ENCODE data around the gene IL22RA1.

The IL22RA1 gene

DNA sequence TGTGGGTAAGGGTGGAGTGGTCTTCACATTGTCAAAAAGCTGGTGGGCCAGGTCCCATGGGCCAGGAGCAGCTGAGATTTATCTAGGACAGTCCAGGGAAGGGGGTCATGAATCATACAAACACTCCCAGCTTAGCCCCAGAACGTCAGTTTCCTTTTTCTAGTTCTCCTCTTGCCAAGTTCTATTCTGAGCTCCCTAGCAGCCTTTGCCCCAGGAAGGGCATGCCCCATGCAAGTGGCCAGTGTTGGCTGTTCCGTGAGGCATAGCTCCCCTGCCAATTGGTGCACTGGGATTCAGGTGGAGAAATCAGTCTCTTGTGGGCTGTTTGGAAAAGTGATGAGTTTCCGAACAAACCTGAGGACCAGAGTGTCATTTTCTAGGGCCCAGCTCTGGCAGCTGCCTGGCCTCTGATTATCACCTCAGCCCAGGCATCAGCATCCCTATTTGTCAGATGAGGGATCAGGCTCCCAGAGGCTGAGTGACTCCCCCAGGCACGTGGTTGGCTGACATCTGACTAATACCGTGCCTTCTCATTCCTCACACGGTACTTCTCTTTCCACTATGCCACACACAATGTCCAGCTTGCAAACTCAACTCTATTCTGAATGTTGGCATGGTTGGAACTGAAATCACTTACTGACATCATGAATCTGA is 16.8 kb downstream of the IL22RA1 start:
- peaks cover 2% of the 10 kb centered on the region for H3K36me3 ChIP-seq (ENCODE audit: control insufficient read depth, insufficient read depth, low read length)
- H3K4me3 ChIP-seq (ENCODE audit: low read length), result no peak overlapping the region
- H3K27ac ChIP-seq (ENCODE audit: low read depth, low read length), result no peak overlapping the region
- H3K9ac ChIP-seq (ENCODE audit: low read length), result no peak overlapping the region
- H3K4me1 ChIP-seq (ENCODE audit: control insufficient read depth, insufficient read depth, low read length), result no peaks in the 10 kb centered on the region
- no peaks in the 10 kb centered on the region for H3K27me3 ChIP-seq (ENCODE audit: control insufficient read depth, insufficient read depth, low read length)

DNA sequence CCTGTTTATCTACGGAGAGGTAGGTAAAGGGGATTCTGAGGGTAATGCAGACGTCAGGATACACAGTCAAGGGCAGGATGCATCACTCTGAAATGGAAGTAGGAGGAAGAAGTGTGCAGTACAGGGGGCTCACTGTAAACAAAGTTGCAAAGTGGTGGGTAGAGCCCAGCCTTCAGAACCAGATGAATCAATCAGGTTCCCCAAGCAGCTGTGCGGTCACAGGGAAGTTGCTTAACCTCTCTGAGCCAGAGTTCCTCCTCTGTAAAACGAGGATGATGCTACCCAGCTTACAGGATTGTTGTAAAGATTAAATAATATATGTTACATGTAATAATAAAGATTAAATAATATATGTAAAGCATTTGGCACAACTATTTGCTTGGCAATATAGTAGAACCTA is 17.5 kb downstream of the IL22RA1 start:
- Histone ChIP-seq H3K4me3 (ENCODE audit: low read length) (no peak overlapping the region), H3K27ac (ENCODE audit: low read depth, low read length) (no peak overlapping the region), H3K9ac (ENCODE audit: low read length) (no peak overlapping the region), H3K27me3 (ENCODE audit: control insufficient read depth, insufficient read depth, low read length) (no peaks in the 10 kb centered on the region), H3K4me1 (ENCODE audit: control insufficient read depth, insufficient read depth, low read length) (no peaks in the 10 kb centered on the region), H3K36me3 (ENCODE audit: control insufficient read depth, insufficient read depth, low read length) (peaks cover 2% of the 10 kb centered on the region)

DNA sequence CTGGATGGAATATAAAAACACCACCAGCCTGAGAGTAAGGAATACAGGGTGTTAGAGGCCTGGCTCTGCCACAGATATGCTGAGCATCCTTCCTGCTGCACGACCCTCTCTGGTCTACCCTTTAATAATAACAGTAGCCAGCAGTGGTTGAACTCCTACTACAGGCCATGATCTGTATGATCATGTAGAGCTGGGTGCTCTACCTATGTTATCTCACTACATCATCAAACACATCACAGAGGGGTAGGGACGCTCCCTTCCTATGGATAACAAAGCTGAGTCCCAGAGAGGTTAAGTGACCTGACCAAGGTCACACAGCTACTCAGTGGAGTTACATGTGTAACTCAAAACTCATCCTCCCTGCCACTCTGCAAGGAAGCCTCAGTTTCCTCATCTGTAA is 18.0 kb downstream of the IL22RA1 start:
- Histone ChIP-seq H3K27me3 (ENCODE audit: control insufficient read depth, insufficient read depth, low read length) (no peaks in the 10 kb centered on the region), H3K36me3 (ENCODE audit: control insufficient read depth, insufficient read depth, low read length) (peaks cover 2% of the 10 kb centered on the region), H3K4me3 (ENCODE audit: low read length) (no peak overlapping the region), H3K4me1 (ENCODE audit: control insufficient read depth, insufficient read depth, low read length) (peaks cover 3% of the 10 kb centered on the region), H3K27ac (ENCODE audit: low read depth, low read length) (no peak overlapping the region), H3K9ac (ENCODE audit: low read length) (no peak overlapping the region)

DNA sequence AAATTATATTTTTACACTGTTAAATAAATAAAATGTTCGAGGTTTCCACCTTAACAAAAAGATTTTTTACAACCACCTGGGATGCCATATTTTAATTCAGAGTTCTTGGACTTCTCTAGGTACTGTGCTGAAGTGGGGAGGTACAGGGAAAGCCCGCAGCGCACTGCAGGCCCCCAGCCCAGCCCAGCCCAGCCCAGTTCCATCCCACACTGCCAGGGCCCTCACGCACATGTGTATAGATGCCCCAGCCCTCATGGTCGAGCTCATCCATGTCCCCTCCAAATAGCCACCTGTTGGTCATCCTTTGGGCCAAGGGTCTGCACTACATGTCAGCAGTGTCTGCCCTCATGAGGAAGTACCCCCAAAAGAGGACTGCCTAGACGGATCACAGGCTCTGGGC is 19.3 kb downstream of the IL22RA1 start:
- Histone ChIP-seq H3K27ac (ENCODE audit: low read depth, low read length) (no peak overlapping the region), H3K27me3 (ENCODE audit: control insufficient read depth, insufficient read depth, low read length) (no peaks in the 10 kb centered on the region), H3K36me3 (ENCODE audit: control insufficient read depth, insufficient read depth, low read length) (peaks cover 2% of the 10 kb centered on the region), H3K4me3 (ENCODE audit: low read length) (no peak overlapping the region), H3K9ac (ENCODE audit: low read length) (no peak overlapping the region), H3K4me1 (ENCODE audit: control insufficient read depth, insufficient read depth, low read length) (peaks cover 4% of the 10 kb centered on the region)

DNA sequence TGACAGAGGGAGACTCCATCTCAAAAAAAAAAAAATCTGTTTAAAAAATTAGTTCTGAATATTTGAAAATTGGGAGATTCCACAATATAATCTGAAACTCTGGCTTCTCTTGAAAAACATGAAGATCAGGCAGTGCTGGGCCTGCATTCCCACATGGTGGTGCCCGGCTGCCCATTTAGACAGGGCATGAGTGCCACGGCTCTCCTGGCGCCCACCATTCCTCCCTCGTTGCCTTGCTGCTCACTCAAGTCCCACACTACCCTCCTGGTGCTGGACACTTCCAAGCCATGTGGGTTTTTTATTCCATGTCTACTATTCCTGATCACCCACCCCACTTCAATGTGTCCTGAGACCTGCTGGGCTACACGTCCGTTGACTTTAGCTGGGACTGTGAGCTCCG is 20.2 kb downstream of the IL22RA1 start:
- no peak overlapping the region for H3K27ac ChIP-seq (ENCODE audit: low read depth, low read length)
- no peak overlapping the region for H3K9ac ChIP-seq (ENCODE audit: low read length)
- peaks cover 2% of the 10 kb centered on the region for H3K36me3 ChIP-seq (ENCODE audit: control insufficient read depth, insufficient read depth, low read length)
- H3K4me3 ChIP-seq (ENCODE audit: low read length), result no peak overlapping the region
- H3K27me3 ChIP-seq (ENCODE audit: control insufficient read depth, insufficient read depth, low read length), result no peaks in the 10 kb centered on the region
- peaks cover 4% of the 10 kb centered on the region for H3K4me1 ChIP-seq (ENCODE audit: control insufficient read depth, insufficient read depth, low read length)

DNA sequence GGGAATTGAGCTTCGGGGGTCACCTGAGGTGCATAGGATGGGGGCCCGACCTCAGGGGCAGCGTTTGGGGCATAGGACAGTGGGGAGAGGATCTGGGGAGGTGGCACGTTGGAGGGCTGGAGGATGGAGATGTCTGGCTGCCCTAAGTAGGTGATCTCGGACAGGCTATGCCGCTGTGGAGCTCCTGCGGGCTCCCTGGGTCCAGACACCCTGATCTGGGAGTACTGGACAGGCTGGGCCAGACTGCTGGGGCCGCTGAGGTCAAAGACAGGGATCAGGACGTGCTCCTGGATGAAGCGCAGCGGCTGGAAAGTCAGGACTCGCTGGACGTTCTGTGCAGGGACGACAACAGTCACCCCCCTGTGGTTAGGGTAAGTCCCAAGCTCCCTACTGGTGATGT is 21.5 kb downstream of the IL22RA1 start:
- Histone ChIP-seq H3K9ac (ENCODE audit: low read length) (no peak overlapping the region), H3K36me3 (ENCODE audit: control insufficient read depth, insufficient read depth, low read length) (peaks cover 2% of the 10 kb centered on the region), H3K27ac (ENCODE audit: low read depth, low read length) (no peak overlapping the region), H3K4me3 (ENCODE audit: low read length) (no peak overlapping the region), H3K4me1 (ENCODE audit: control insufficient read depth, insufficient read depth, low read length) (peaks cover 4% of the 10 kb centered on the region), H3K27me3 (ENCODE audit: control insufficient read depth, insufficient read depth, low read length) (no peaks in the 10 kb centered on the region)

DNA sequence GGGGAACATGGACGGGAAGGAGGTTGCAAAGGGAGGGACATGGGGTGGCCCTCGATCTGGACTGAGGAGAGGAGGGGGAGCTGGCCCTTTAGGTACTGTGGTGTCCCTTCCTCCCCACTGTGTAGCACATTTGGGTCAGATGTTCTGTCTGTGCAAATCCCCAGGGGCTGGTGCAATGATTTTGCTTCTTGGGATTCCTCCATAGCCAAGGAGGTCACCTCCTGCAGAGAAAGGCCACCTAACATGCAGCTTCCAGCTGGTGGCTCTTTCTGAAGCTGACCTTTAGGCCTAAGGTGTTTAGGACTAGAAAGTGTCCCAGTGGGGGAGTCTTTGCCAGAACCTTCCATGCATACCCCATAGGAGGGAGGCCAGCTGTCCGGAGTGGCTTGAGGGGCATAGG is 22.0 kb downstream of the IL22RA1 start:
- peaks cover 2% of the 10 kb centered on the region for H3K36me3 ChIP-seq (ENCODE audit: control insufficient read depth, insufficient read depth, low read length)
- no peak overlapping the region for H3K4me3 ChIP-seq (ENCODE audit: low read length)
- H3K4me1 ChIP-seq (ENCODE audit: control insufficient read depth, insufficient read depth, low read length), result peaks cover 4% of the 10 kb centered on the region
- no peak overlapping the region for H3K9ac ChIP-seq (ENCODE audit: low read length)
- H3K27me3 ChIP-seq (ENCODE audit: control insufficient read depth, insufficient read depth, low read length), result no peaks in the 10 kb centered on the region
- no peak overlapping the region for H3K27ac ChIP-seq (ENCODE audit: low read depth, low read length)

DNA sequence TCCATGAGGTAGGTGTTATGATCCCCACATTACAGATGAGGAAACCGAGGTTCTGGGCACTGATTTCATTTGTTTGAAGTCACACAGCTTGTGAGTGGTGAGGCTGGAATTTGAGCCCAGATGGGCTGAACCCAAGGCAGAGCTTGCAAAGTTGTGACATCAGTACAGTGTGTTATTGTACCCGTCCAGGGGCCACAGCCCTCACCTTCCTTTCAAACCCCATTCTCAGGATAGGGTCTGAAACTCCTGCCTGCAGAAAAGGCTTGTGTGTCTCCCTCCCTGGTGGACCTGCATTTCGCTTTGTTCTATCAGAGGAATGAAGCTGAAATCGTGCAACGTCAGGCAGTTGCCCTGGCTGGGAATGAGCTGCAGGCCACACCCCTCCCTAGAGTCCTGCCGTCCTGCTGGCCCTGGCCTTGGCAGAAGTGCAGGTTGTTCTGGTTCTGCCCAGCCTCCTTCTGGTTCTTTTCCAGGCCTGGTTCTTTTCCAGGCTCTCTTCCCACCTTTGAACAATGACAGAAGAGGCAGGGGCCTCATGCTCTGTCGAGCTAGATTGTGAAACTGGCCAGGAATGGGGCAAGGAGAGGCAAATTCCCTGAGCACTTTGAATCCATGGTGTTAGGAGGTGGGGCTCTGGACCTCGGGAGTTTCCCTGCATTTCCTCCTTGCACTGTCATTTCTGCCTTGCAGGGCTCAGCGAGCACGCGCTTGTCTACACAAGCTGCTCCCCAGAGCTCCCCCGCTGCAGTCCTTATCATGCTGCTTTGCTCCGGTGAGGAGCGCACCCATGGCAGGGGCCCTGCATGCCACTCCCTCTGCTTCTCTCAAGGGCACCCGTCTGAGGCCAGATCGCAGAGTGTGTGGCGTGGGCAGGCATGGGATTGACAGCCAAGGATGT is 22.8 kb downstream of the IL22RA1 start:
- peaks cover 4% of the 10 kb centered on the region for H3K4me1 ChIP-seq (ENCODE audit: control insufficient read depth, insufficient read depth, low read length)
- no peak overlapping the region for H3K9ac ChIP-seq (ENCODE audit: low read length)
- no peak overlapping the region for H3K27ac ChIP-seq (ENCODE audit: low read depth, low read length)
- no peak overlapping the region for H3K4me3 ChIP-seq (ENCODE audit: low read length)
- peaks cover 2% of the 10 kb centered on the region for H3K36me3 ChIP-seq (ENCODE audit: control insufficient read depth, insufficient read depth, low read length)
- H3K27me3 ChIP-seq (ENCODE audit: control insufficient read depth, insufficient read depth, low read length), result no peaks in the 10 kb centered on the region

DNA sequence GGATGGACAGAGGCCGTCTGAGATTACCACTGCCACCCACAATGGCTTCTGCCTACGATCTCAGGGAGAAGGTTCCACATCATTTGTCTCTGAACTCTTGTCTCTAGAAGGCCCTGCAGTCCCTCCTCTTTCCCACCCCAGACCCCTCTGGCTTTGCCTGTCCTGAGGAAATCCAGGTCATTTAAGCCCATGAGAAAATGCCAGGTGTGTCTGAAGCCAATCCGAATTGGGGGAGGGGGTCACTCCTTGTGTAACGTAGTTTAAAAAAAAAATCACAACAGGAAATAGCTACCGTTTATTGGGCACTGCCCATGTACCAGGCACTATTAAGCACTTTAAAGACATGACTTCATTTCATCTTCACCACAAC is 23.5 kb downstream of the IL22RA1 start:
- H3K27ac ChIP-seq (ENCODE audit: low read depth, low read length), result no peak overlapping the region
- no peaks in the 10 kb centered on the region for H3K27me3 ChIP-seq (ENCODE audit: control insufficient read depth, insufficient read depth, low read length)
- H3K9ac ChIP-seq (ENCODE audit: low read length), result no peak overlapping the region
- peaks cover 2% of the 10 kb centered on the region for H3K36me3 ChIP-seq (ENCODE audit: control insufficient read depth, insufficient read depth, low read length)
- no peak overlapping the region for H3K4me3 ChIP-seq (ENCODE audit: low read length)
- H3K4me1 ChIP-seq (ENCODE audit: control insufficient read depth, insufficient read depth, low read length), result peaks cover 4% of the 10 kb centered on the region

DNA sequence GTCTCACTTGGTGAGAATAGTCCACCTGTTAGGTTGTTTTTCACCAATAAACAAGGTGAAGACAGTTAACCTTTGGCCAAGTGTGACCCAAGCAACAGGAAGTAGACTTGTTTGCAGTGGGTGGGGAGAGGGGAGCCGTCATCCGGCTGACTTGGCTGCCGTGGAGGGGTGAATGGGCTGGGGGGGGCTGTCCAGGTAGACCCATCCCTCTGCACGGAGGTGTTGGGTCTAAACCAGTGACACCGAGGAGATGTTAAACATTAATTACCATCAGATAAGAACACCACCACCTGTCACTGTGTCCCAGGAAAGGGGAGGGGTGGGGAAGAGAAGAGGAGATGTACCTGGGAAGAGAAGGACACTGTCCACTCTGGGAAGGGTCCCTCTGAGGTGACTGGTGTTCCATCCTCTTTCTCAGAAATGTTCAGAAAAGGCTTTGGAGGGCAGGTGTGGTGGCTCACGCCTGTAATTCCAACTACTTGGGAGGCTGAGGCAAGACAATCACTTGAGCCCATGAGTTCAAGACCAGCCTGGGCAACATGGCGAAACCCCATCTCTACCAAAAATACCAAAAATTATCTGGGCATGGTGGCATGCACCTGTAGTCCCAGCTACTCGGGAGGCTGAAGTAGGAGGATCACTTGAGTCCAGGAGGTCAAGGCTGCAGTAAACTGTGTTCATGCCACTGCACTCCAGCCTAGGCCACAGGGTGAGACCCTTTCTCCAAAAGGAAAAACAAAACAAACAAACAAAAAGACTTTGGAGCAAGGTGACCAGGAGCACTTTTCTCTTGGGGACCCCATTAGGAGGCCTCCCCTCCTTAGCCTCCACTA is 24.3 kb downstream of the IL22RA1 start:
- Histone ChIP-seq H3K27ac (ENCODE audit: low read depth, low read length) (no peak overlapping the region), H3K27me3 (ENCODE audit: control insufficient read depth, insufficient read depth, low read length) (no peaks in the 10 kb centered on the region), H3K4me1 (ENCODE audit: control insufficient read depth, insufficient read depth, low read length) (peaks cover 4% of the 10 kb centered on the region), H3K36me3 (ENCODE audit: control insufficient read depth, insufficient read depth, low read length) (peaks cover 2% of the 10 kb centered on the region), H3K4me3 (ENCODE audit: low read length) (no peak overlapping the region), H3K9ac (ENCODE audit: low read length) (no peak overlapping the region)

DNA sequence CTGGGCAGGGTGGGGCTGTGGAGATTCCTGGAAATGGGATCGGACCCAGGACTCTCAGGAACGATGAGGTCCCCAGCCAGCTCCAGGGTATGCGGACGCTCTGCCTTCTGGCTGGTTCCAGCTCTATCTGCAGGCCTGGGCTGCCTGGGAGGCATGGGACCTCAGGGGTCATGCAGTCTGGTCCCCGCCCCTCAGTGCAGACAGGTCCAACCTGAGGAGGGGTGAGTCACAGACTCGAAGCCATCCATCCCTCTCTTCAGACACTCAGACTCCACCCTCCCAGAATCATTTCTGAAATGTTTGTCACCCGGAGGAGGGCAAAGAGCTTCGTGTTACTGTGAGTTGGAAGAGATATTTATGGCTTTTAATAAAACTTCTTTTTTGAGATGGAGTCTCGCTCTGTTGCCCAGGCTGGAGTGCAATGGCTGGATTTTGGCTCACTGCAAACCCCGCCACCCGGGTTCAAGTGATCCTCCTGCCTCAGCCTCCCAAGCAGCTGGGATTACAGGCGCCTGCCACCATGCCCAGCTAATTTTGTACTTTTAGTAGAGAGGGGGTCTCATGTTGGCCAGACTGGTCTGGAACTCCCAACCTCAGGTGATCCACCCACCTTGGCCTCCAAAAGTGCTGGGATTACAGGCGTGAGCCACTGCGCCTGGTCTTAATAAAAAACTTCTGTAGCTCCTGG is 25.1 kb downstream of the IL22RA1 start:
- Histone ChIP-seq H3K4me1 (ENCODE audit: control insufficient read depth, insufficient read depth, low read length) (peaks cover 4% of the 10 kb centered on the region), H3K4me3 (ENCODE audit: low read length) (no peak overlapping the region), H3K36me3 (ENCODE audit: control insufficient read depth, insufficient read depth, low read length) (peaks cover 2% of the 10 kb centered on the region), H3K27ac (ENCODE audit: low read depth, low read length) (no peak overlapping the region), H3K9ac (ENCODE audit: low read length) (no peak overlapping the region), H3K27me3 (ENCODE audit: control insufficient read depth, insufficient read depth, low read length) (no peaks in the 10 kb centered on the region)

DNA sequence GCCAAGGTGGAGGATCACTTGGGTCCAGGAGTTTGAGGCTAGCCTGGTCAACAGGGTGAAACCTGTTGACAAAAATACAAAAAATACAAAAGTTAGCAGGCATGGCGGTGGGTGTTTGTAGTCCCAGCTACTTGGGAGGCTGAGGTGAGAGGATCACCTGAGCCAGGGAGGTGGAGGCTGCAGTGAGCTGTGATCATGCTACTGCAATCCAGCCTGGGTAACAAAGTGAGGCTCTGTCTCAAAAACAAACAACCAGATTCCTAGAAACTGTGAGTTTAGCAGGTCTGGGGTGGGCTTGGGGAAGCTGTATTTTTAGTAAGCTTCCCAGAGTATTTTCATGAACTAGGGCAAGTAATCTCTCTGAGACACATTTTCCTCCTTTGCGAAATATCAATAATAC is 25.8 kb downstream of the IL22RA1 start:
- no peaks in the 10 kb centered on the region for H3K27me3 ChIP-seq (ENCODE audit: control insufficient read depth, insufficient read depth, low read length)
- no peak overlapping the region for H3K27ac ChIP-seq (ENCODE audit: low read depth, low read length)
- peaks cover 4% of the 10 kb centered on the region for H3K4me1 ChIP-seq (ENCODE audit: control insufficient read depth, insufficient read depth, low read length)

More for the DNA sequence above, 25.8 kb downstream of the IL22RA1 start:
- peaks cover 2% of the 10 kb centered on the region for H3K36me3 ChIP-seq (ENCODE audit: control insufficient read depth, insufficient read depth, low read length)
- no peak overlapping the region for H3K4me3 ChIP-seq (ENCODE audit: low read length)
- H3K9ac ChIP-seq (ENCODE audit: low read length), result no peak overlapping the region
